HG03342 (cell line): Measurements from ENCODE around the gene FOSL2.

Experiments
- ATAC-seq: cut with Tn5 transposase; IDR thresholded peaks from one replicate; pipeline ENCODE4 v1.9.1; 2021; ENCODE audit warnings: mild to moderate bottlenecking, moderate library complexity; ENCODE audit not compliant: unreplicated experiment

FOSL2 gene

DNA sequence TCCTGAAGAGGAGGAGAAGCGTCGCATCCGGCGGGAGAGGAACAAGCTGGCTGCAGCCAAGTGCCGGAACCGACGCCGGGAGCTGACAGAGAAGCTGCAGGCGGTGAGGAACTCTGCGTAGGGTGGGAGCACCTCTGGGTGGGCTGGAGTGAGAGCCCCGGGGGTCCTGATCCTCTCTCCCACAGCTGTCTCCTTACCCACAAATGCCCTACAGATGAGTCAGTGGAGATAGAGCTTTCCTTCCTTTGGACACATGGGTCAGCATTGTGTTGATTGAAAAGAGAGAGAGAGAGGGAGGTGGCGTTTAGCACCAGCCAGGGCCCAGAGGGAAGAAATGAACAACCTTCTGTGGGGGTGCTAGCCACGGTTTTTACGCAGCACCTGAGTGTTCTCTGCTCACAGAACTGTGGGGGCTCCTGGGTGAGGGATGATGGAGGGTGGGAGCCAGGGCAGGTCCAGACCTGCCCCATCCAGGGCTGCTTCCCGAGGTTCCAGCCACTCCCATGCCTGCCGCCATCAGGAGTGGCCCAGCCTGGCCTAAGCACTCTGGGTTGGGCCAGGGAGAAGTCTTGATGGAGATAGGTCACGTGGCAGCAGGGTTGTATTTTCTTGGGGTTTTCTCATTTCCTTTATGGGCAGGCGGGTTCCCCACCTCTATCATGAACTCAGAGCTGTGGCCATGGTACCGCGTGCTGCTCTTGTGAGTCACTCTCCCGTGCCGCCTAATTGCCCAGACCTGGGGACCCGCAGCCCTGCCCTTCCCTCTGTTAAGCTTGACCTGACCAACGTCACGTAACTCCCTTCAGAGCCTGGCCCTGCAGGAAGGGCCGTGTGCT is 16.3 kb downstream of the FOSL2 start:
- no peak for ATAC-seq

DNA sequence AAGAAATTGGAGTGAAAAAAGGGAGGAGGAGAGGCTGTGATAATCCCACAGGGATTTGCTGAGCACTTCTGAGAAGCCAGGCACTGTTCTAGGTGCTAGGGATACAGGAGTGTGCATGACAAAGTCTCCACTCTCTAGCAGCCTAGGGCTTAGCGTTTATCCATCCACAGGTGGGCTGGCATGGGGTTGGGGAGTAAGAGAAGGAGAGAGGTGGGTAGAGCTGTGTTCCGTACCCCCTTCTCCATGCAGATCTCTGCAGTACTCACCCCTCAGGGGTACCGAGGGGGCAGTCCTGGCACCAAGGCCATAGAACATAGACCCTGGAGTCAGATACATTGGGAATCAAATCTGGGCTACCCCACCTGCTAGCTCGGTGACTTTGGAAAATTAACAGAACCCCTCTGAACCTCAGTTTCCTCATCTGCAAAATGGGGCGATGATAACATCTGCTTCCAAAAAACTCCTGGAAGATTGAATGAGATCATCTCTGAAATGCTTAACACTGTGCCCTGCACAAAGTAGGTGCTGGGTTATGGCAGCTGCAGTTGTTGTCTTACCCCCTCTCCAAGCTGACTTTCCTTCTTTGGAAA is 18.6 kb downstream of the FOSL2 start:
- ATAC-seq: no peak

DNA sequence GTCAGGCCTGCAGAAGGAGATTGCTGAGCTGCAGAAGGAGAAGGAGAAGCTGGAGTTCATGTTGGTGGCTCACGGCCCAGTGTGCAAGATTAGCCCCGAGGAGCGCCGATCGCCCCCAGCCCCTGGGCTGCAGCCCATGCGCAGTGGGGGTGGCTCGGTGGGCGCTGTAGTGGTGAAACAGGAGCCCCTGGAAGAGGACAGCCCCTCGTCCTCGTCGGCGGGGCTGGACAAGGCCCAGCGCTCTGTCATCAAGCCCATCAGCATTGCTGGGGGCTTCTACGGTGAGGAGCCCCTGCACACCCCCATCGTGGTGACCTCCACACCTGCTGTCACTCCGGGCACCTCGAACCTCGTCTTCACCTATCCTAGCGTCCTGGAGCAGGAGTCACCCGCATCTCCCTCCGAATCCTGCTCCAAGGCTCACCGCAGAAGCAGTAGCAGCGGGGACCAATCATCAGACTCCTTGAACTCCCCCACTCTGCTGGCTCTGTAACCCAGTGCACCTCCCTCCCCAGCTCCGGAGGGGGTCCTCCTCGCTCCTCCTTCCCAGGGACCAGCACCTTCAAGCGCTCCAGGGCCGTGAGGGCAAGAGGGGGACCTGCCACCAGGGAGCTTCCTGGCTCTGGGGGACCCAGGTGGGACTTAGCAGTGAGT is 19.4 kb downstream of the FOSL2 start:
- no peak for ATAC-seq

DNA sequence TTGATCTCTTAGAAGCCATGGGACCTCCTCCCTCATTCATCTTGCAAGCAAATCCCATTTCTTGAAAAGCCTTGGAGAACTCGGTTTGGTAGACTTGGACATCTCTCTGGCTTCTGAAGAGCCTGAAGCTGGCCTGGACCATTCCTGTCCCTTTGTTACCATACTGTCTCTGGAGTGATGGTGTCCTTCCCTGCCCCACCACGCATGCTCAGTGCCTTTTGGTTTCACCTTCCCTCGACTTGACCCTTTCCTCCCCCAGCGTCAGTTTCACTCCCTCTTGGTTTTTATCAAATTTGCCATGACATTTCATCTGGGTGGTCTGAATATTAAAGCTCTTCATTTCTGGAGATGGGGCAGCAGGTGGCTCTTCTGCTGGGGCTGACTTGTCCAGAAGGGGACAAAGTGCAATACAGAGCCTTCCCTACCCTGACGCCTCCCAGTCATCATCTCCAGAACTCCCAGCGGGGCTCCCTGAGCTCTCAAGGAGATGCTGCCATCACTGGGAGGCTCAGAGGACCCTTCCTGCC is 20.0 kb downstream of the FOSL2 start:
- ATAC-seq: no peak

DNA sequence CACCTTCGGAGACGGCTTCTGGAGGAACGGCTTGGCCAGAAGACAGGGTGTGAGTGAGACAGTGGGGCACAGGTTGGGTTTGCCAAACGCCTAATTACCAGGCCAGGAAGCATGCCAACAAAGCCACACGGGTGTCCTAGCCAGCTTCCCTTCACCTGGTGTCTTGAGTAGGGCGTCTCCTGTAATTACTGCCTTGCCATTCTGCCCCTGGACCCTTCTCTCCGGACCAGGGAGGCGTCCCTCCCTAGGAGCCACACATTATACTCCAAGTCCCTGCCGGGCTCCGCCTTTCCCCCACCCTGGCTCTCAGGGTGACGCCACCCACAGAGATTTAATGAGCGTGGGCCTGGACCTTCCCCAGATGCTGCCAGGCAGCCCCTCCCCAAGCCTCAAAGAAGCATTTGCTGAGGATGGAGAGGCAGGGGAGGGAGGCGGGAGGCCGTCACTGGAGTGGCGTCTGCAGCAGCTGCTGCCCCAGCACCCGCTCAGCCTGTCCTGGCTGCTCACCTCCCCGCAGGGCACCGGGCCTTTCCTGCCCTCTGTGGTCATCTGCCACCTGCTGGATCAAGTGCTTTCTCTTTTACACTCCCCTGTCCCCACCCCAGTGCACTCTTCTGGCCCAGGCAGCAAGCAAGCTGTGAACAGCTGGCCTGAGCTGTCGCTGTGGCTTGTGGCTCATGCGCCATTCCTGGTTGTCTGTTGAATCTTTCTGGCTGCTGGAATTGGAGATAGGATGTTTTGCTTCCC is 20.7 kb downstream of the FOSL2 start:
- no peak for ATAC-seq

DNA sequence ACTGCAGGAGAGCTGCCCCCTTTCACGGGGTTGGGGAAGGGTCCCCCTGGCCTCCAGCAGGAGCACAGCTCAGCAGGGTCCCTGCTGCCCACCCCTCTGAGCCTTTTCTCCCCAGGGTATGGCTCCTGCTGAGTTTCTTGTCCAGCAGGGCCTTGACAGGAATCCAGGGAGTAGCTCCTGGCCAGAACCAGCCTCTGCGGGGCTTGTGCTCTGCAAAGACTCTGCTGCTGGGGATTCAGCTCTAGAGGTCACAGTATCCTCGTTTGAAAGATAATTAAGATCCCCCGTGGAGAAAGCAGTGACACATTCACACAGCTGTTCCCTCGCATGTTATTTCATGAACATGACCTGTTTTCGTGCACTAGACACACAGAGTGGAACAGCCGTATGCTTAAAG is 21.2 kb downstream of the FOSL2 start:
- ATAC-seq: no peak

DNA sequence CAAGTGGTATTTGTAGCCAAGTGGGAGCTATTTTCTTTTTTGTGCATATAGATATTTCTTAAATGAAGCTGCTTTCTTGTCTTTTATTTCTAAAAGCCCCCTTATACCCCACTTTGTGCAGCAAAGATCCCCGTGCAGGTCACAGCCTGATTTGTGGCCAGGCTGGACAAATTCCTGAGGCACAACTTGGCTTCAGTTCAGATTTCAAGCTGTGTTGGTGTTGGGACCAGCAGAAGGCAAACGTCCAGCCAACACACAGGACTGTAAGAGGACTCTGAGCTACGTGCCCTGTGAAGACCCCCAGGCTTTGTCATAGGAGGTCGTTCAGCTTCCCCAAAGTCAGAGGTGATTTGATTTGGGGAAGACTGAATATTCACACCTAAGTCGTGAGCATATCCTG is 21.9 kb downstream of the FOSL2 start:
- no peak for ATAC-seq

DNA sequence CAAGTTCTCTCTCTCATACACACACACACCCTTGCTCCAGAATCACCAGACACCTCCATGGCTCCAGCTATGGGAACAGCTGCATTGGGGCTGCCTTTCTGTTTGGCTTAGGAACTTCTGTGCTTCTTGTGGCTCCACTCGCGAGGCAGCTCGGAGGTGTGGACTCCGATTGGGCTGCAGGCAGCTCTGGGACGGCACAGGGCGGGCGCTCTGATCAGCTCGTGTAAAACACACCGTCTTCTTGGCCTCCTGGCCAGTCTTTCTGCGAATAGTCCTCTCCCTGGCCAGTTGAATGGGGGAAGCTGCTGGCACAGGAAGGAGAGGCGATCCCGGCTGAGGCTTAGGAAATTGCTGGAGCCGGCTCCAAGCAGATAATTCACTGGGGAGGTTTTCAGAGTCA is 22.4 kb downstream of the FOSL2 start:
- ATAC-seq: no peak

DNA sequence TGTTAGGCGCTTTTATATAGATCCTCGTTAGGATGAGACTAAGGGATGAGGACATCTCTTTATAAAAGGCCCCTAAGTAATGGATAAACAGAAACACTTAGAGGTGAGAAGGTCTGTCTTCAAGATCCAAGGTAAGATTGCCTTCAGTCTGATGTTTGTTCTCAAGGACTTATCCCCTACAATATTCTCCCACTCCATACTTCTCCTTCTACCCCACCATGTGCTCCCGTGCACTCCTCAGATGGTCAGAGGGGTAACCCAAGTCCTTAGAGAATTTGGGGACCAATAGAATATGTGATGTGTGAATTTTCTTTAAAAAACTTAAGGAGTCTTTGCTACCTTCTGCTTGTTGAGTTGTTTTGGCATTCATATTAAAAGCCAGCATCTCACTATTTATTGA is 23.1 kb downstream of the FOSL2 start:
- ATAC-seq: no peak

DNA sequence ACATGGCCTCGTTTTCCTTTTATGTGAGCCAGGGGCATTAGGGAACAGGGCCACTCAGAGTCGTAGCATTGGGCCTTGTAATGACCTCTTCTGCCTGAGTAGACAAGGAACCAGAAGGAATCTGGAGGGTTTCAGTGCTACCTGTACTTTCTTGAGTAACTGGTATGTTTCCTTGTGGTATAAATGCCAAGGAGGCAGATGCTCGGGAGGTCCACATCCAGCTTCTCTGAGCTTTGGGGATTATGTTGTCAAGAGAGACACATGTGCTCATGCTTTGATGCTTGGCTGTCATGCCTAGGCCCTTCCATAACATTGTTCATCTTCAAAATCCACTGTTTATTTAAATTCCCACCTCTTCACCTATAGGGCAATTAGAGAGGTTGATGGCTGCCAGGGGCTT is 26.3 kb downstream of the FOSL2 start:
- no peak for ATAC-seq

DNA sequence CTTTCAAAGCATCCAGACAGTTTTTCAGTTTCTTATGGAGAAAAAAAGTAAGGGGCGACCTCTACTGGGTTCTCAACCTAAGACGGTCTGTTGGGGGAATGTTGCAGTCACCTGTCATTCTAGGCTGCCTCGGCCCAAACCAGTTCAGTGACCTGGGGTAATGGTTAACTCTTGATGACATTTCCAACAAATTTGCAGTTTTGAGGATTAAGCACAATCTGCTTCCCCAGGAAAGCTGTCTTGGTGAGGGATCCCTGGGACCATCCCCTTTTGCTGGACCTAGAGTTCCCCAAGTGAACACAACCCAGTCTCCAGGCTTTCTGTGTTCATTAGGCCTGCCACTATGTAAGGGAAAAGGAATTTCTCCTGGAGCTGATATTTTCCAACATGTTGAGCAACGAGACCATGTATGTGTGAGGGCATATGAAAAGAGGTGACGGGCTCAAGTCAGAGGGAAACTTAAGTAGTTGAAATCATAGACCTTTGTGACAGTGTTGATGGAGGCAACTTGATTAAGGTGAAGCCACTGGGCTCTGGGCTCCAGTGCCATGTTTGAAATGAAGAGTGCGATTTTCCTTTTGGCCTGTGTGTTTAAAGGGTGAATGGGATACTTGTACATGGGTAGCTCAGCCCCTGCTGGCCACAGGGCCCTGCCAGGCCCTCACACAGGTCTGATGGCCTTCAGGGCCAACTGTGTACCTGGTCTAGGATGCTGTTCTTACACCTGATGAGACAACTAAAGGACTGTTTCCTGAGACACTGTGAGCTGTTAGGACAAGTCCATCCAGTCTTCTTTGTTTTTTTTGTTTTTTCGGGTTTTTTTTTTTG is 27.0 kb downstream of the FOSL2 start:
- ATAC-seq: no peak

DNA sequence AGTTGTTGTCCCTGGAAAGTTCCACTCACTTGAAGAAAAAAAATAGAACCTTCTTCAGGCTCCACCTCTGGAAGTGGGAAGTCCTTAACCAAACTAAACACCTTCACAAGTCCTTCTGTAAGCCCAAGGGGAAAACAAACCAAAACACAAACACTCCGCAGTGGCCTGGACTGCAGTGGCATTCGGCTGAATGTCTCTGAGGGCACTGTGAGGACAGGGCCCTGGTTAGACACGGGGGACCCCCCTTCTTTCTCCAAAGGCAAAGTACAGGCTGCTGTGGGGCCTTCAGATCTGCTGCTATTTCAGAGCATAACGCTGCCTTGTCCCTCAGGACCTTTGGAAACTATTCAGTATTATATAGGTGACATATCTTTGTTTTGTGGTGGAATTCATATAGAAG is 28.1 kb downstream of the FOSL2 start:
- ATAC-seq: no peak

DNA sequence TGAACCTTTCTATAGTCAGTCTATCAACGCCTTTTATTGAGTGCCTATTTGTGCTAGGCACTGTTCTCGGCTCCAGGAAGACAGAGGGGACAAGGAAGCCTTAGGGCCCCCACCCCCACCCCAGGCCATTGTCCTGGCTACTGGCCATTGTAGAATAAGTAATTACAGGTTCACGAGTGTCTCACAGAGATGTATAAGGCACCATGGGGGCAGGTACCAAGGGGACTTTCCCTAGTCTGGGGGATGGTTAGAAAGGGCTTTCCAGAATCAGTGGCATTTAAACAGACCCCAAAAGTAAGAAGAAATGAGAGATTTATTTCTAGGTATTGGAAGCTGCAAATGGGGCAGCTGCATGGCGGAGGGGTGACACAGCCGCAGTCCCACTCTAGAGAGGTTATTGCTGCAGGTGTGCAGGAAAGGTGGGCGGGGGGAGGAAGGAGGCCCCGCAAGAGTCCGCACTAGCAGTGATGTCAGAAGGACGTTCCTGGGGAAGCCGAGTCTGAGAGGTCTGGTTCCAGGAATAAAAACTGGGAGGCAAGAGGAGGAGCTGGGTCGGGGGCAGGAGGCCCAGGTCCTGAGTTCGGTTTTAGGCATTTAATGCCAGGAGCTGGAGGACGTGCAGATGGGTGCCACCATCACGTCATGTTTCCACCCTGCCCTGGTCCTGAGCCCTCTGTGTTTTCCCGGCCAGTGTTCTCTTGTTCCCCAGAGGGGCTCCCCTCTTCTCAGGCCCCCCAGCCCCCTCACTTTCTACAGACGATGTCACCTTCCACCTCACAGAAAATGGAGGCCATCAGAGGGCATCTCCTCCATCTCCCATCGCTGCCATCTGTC is 30.5 kb downstream of the FOSL2 start:
- ATAC-seq: no peak

DNA sequence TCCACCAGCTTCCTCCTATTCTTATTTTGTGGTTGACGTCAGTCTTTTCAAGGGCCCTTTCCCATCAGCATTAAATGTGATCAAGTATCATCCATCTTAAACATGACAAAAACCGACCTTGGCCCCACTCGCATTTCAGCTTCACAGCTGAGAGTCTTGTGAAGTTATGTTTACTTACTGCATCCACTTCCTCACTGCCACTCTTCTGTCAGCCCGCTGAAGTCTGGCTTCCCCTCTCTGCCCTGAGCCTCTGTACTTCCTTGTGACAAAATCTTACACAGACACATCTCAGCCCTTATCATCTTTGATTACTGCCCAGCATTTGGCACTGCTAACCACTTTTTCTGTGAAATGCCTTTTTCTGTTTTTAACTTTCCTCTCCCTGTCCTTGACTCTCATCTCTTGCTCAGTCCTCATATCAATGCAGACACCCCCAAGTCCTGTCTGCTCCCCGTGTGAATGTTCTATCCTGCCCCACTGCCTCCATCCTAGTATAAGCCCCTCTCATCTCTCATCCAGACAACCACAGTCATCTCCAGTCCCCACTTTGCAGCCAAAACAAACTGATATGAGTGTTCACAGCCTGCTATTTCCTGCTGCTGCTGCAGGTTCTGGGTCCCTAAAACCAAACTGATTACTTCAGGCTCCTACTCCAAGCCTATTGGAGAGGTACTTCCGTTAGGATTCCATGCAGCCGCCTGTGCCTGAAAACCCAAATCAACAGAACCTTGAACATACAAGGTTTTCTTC is 31.4 kb downstream of the FOSL2 start:
- ATAC-seq: no peak

DNA sequence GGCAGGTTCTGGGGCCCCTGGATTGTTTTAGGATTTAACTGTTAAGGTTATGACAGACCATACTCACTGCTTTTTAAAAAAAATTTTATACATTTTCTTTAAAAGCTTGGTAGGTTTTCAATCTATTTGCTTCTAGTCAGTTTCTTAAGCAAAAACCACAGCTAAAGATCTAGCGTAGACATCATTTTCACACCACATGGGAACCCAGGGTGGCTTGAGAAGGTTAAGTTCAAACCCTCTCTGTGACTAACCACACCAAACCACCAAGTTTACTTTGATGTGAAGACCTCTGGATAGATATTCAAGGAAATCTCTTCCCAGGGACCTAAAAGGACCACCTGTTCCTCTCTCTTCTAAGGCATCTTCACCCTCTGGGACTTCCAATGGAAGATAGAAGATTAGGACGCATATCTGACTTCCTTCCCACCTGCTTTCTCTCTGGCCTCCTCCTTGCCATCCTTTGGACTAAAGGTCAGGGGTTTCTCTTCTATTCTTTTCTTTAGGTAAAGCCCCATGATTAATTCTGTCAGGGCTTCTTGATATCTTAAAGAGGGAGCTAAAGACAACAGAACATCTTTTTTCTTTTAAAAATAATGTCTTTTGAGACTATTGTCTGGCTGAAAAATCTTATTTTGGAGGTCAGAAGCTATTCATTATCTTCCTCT is 32.3 kb downstream of the FOSL2 start:
- no peak for ATAC-seq

DNA sequence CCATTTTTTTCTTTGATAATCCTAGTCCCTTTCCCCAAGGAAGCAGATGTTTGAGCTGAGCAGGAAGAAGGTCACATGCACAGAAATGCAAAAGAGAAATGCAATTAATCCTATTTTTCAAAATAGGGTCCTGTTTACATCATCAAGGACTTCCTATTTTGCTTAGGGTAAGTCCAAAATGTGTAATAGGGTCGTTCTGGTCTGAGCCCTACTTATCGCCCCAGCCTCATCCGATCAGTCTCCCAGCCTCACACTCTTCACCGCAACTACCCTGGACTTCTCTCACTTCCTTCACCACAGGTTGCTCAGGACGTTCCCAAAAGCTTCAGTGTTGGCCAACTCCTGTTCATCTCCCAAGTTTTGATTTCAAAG is 32.8 kb downstream of the FOSL2 start:
- ATAC-seq: no peak

DNA sequence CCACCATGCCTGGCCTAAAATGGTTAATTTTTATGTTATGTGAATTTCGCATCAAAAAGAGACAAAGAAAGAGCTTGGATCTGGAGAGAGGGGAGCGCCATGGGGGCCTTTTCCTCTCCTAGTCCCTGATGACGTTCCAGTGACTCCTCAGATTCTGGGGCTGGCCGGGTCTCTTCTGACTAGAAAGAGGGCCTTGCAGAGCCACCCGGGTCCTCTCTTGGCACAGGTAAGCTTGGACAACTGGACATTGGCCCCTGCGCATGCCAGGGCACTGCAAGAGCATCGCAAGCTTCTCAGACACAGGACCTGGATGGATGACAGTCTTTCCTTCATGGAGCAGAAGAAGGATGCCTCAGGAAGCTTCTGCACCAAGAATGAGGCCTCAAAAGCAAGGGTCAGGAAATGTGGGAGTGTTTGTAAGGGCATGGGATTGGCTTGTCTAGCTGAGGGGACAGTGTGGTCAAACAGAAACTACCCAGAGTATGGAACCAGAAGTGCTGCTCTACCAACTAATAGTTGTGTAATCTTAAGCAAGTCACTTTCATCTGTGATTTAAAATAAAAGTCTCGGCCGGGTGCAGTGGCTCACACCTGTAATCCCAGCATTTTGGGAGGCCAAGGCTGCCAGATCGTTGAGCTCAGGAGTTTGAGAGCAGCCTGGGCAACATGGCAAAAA is 35.2 kb downstream of the FOSL2 start:
- no peak for ATAC-seq

DNA sequence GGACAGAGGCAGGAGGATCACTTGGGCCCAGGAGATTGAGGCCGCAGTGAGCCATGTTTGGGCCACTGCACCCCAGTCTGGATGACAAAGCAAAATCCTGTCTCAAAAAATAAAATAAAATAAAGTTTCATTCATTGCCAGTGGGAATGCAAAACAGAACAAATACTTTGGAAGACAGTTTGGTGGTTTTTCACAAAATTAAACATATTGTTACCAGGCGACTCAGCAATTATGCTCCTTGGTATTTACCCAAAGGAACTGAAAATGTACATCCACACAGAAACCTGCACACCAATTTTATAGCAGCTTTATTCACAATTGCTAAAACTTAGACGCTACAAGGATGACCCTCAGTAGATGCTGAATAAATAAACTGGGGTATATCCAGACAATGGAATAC is 35.8 kb downstream of the FOSL2 start:
- no peak for ATAC-seq
